CD8-positive, alpha-beta memory T cell (primary cell): Measurements from ENCODE around the gene UBR1. TPM values are rescaled to one million over a fixed set of nuclear protein-coding genes. Genes with fewer than 3 reads are reported as not detected.
A peak's percentile ranks its signal among the peaks of the same experiment; 100 is the strongest.

Source experiments
- CTCF ChIA-PET: fragments of 350-600 bp; sonication (Branson Sonifier 250); formaldehyde crosslinking; loops from one replicate; lab custom pipeline; 2021; ENCODE audit warnings: antibody characterized with exemption; lab: Charles Lee
- POLR2A ChIA-PET: fragments of 350-600 bp; sonication (Branson Sonifier 250); formaldehyde crosslinking; loops from one replicate; lab custom pipeline; 2021; ENCODE audit warnings: antibody characterized with exemption; lab: Charles Lee
- DNase-seq, 5 donors: peaks; one replicate each; pipeline versions ENCODE4 v3.0.0 to v3.0.0-alpha.2; 2020 to 2022; ENCODE audit warnings: mixed read lengths in 1 of 5
- H3K27ac ChIP-seq: one replicate; pipeline ENCODE4 v1.7.0; 2013; ENCODE audit warnings: low read depth, mild to moderate bottlenecking, low read length, moderate library complexity
- H3K27me3 ChIP-seq: 2 replicates; pipeline ENCODE4 v1.7.0; 2013; ENCODE audit warnings: low read length, mild to moderate bottlenecking; ENCODE audit not compliant: insufficient read depth, poor library complexity, severe bottlenecking
- H3K36me3 ChIP-seq: 2 replicates; pipeline ENCODE4 v1.7.0; 2013; ENCODE audit warnings: mild to moderate bottlenecking, low read length, moderate library complexity; ENCODE audit not compliant: insufficient read depth
- H3K4me1 ChIP-seq: 2 replicates; pipeline ENCODE4 v1.7.0; 2013; ENCODE audit warnings: mild to moderate bottlenecking, low read length, moderate library complexity; ENCODE audit not compliant: insufficient read depth
- H3K4me3 ChIP-seq: 2 replicates; pipeline ENCODE4 v1.7.0; 2013; ENCODE audit warnings: mild to moderate bottlenecking, low read length
- H3K9me3 ChIP-seq: 2 replicates; pipeline ENCODE4 v1.7.0; 2013; ENCODE audit warnings: mild to moderate bottlenecking, low read length
- H3K27ac Mint-ChIP-seq, 8 donors: one replicate each; pipeline ENCODE4 v1.8.0; 2020 to 2021; ENCODE audit warnings: mixed read lengths in 8 of 8, mild to moderate bottlenecking in 6 of 8, inconsistent platforms in 3 of 8, moderate library complexity in 3 of 8
- H3K27me3 Mint-ChIP-seq, 2 donors: one replicate each; pipeline ENCODE4 v1.8.0; 2020 to 2021; ENCODE audit warnings: mixed read lengths in 2 of 2, mild to moderate bottlenecking in 1 of 2, moderate library complexity in 1 of 2
- H3K36me3 Mint-ChIP-seq, 3 donors: one replicate each; pipeline ENCODE4 v1.8.0; 2020 to 2021; ENCODE audit warnings: mixed read lengths in 3 of 3, inconsistent platforms in 1 of 3, mild to moderate bottlenecking in 1 of 3
- H3K4me1 Mint-ChIP-seq, 3 donors: one replicate each; pipeline ENCODE4 v1.8.0; 2020 to 2021; ENCODE audit warnings: mixed read lengths in 3 of 3, inconsistent platforms in 1 of 3, mild to moderate bottlenecking in 1 of 3
- H3K4me3 Mint-ChIP-seq, 7 donors: one replicate each; pipeline ENCODE4 v1.8.0; 2020 to 2021; ENCODE audit warnings: mixed read lengths in 7 of 7, mild to moderate bottlenecking in 6 of 7, moderate library complexity in 4 of 7, inconsistent platforms in 2 of 7
- H3K9me3 Mint-ChIP-seq, 5 donors: one replicate each; pipeline ENCODE4 v1.8.0; 2020 to 2022; ENCODE audit warnings: mixed read lengths in 5 of 5, mild to moderate bottlenecking in 3 of 5, moderate library complexity in 2 of 5, inconsistent platforms in 1 of 5
- polyA plus RNA-seq: library from polyadenylated mRNA; unstranded; fragments of 300-500 nt; fragmentation: Illumina TruSeq; gene quantifications from one replicate; pipeline ENCODE4 v1.2.3, GENCODE V29; 2021
- total RNA-seq, 2 experiments: library from RNA; stranded (reverse); gene quantifications; one replicate each; pipeline ENCODE4 v1.2.3, GENCODE V29; 2021

Gene UBR1
- total and polyA plus RNA-seq, 3 experiments from 2014 or later = 15.4 to 29.7 (median 28.6) TPM

DNA sequence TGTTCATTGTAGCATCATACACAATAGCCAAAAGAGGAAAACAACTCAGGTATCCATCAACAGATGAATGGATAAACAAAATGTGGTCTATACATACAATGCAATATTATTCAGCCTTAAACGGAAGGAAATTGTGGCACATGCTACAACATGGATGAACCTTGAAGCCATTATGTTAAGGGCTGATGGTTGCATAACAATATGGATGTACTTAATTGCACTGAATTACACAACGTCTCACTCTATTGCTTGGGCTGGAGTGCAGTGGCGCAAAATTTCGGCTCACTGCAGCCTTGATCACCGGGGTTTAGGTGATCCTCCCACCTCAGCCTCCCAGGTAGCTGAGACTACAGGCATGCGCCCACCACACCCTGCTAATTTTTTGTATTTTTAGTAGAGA is 20.5 kb upstream of the UBR1 start:
- Mint-ChIP-seq H3K36me3 (peaks cover 0 to 12% (median 1%) of the 10 kb centered on the region in 3 donors), H3K9me3 (peaks cover 2 to 5% (median 4%) of the 10 kb centered on the region in 5 donors), H3K4me3 (no peak overlapping the region), H3K27ac (no peak overlapping the region), H3K27me3 (peaks cover 5 to 6% of the 10 kb centered on the region in 2 donors), H3K4me1 (peaks cover 15 to 24% (median 17%) of the 10 kb centered on the region in 3 donors)
- no peaks in the 10 kb centered on the region for H3K9me3 ChIP-seq
- no peak for DNase-seq
- peaks cover 8% of the 10 kb centered on the region for H3K4me1 ChIP-seq
- no peaks in the 10 kb centered on the region for H3K27me3 ChIP-seq
- ChIA-PET POLR2A (no interaction called here), CTCF (no interaction called here)
- no peak overlapping the region for H3K27ac ChIP-seq
- H3K36me3 ChIP-seq = no peaks in the 10 kb centered on the region
- no peak overlapping the region for H3K4me3 ChIP-seq

DNA sequence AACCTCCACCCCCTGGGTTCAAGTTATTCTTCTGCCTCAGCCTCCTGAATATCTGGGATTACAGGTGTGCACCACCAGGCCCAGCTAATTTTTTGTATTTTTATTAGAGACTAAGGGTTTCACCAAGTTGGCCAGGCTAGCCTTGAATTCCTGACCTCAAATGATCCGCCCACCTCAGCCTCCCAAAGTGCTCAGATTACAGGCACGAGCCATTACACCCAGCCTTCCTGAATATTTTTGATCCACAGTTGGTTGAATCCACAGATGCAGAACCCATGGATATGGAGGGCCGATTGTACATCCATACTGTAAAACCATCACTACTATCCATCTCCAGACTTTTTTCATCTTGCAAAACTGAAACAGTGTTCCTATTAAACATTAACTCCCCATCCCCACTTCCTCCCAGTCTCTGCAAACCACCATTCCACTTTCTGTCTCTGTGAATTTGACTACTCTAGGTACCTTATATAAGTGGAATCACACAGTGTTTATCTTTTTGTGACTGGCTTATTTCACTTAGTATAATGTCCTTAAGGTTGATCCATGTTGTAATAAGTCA is 19.3 kb upstream of the UBR1 start:
- Histone ChIP-seq H3K4me1 (peaks cover 8% of the 10 kb centered on the region), H3K9me3 (no peaks in the 10 kb centered on the region), H3K27me3 (no peaks in the 10 kb centered on the region), H3K27ac (no peak overlapping the region), H3K4me3 (no peak overlapping the region), H3K36me3 (no peaks in the 10 kb centered on the region)
- CTCF ChIA-PET = no interaction called here
- peaks cover 2 to 5% (median 4%) of the 10 kb centered on the region in 5 donors for H3K9me3 Mint-ChIP-seq
- peak overlapping the region in 1 of 8 donors; percentile 40 for H3K27ac Mint-ChIP-seq
- no peak for DNase-seq
- peaks cover 15 to 24% (median 17%) of the 10 kb centered on the region in 3 donors for H3K4me1 Mint-ChIP-seq
- no peak overlapping the region for H3K4me3 Mint-ChIP-seq
- H3K27me3 Mint-ChIP-seq = peaks cover 5 to 6% of the 10 kb centered on the region in 2 donors
- peaks cover 0 to 12% (median 1%) of the 10 kb centered on the region in 3 donors for H3K36me3 Mint-ChIP-seq
- POLR2A ChIA-PET = no interaction called here

DNA sequence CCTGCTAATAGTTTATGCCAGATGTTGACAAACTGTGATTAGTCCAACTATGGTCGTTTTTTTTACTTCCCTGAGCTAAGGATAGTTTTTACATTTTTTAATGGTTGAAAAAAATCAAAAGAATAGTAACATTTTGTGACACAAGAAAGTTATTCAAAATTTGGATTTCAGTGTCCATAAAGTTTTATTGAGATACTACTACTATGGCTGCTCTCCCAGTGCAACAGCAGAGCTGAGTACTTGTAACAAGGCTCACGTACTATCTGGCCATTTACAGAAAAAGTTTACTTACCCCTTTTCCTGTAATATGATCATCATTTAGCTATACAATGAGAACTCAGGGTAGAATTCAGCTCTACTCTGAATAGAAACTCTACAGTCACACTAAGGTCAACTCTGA is 16.0 kb upstream of the UBR1 start:
- peak overlapping the region in 6 of 7 donors; percentile 87 to 97 (median 92) for H3K4me3 Mint-ChIP-seq
- H3K36me3 Mint-ChIP-seq = peaks cover 0 to 1% (median 0%) of the 10 kb centered on the region in 3 donors
- peak overlapping the region in 5 of 8 donors; percentile 79 to 99 (median 82) for H3K27ac Mint-ChIP-seq
- Histone ChIP-seq H3K9me3 (no peaks in the 10 kb centered on the region), H3K4me3 (no peak overlapping the region), H3K27me3 (no peaks in the 10 kb centered on the region), H3K4me1 (peaks cover 8% of the 10 kb centered on the region), H3K27ac (no peak overlapping the region), H3K36me3 (no peaks in the 10 kb centered on the region)
- POLR2A ChIA-PET = interaction anchor here (1.2 to 1.7 kb wide), 2 partner anchors 16 to 64 kb away, joined by 3 to 6 read pairs; partner anchors contain the start of gene UBR1
- H3K9me3 Mint-ChIP-seq = no peaks in the 10 kb centered on the region
- peaks cover 15 to 24% (median 17%) of the 10 kb centered on the region in 3 donors for H3K4me1 Mint-ChIP-seq
- CTCF ChIA-PET = interaction anchor here (1.1 kb wide), 1 partner anchor 16 kb away, joined by 3 read pairs; the partner anchor contains the start of gene UBR1
- peaks cover 0 to 3% of the 10 kb centered on the region in 2 donors for H3K27me3 Mint-ChIP-seq
- DNase-seq = no peak

DNA sequence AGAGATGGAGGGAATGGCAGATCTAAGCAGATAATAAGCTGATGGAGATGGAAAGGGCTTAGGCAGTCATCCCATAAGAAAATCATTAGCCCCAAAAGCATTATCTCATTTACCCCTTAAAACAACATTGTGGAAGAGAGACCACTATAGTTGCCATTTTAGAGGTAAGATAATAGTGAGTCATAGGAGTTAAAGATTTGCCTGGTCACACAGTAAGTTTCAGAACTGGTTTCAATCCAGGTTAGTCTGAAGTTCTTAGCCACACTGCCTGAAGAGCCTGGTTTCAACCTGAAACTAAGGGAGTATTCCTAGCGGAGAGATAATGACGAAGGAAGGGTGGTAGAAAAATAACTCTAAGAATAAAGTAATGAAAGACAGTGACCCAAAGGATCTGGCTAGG is 13.0 kb upstream of the UBR1 start:
- Mint-ChIP-seq H3K9me3 (no peaks in the 10 kb centered on the region), H3K4me1 (peaks cover 15 to 20% (median 15%) of the 10 kb centered on the region in 3 donors), H3K27ac (peak overlapping the region in 3 of 8 donors; percentile 11 to 27 (median 27)), H3K36me3 (peaks cover 0 to 1% (median 0%) of the 10 kb centered on the region in 3 donors), H3K27me3 (peaks cover 0 to 6% of the 10 kb centered on the region in 2 donors), H3K4me3 (no peak overlapping the region)
- peaks cover 8% of the 10 kb centered on the region for H3K4me1 ChIP-seq
- no peaks in the 10 kb centered on the region for H3K9me3 ChIP-seq
- POLR2A ChIA-PET = interaction anchor here (0.6 kb wide), 1 partner anchor 14 kb away, joined by 3 read pairs; no protein-coding TSS in a partner anchor
- no peak overlapping the region for H3K27ac ChIP-seq
- no peaks in the 10 kb centered on the region for H3K36me3 ChIP-seq
- no peak overlapping the region for H3K4me3 ChIP-seq
- CTCF ChIA-PET = no interaction called here
- DNase-seq = no peak
- H3K27me3 ChIP-seq = no peaks in the 10 kb centered on the region

DNA sequence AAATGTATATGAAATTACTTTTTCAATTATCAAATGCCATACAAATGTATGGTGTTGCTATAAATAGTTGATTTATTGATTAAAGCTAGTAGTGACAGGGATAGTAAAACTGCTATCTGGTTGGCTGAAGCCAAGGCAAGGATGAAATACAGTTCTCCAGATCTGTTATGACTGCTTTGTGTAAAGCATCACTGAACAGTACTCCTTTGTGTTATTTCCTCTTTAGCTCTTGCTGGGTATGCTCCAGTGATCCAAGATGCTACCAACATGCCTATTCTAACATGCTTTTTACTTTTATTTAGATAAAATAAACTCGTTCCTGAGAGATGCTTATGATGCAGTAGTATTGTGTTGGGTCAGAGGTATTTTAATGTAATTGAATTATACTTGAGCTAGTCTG is 12.4 kb upstream of the UBR1 start:
- Histone ChIP-seq H3K27me3 (no peaks in the 10 kb centered on the region), H3K36me3 (no peaks in the 10 kb centered on the region), H3K4me3 (no peak overlapping the region), H3K4me1 (peaks cover 8% of the 10 kb centered on the region), H3K9me3 (no peaks in the 10 kb centered on the region), H3K27ac (no peak overlapping the region)
- Mint-ChIP-seq H3K27ac (no peak overlapping the region), H3K4me3 (no peak overlapping the region), H3K4me1 (peaks cover 12 to 15% (median 13%) of the 10 kb centered on the region in 3 donors), H3K27me3 (peaks cover 0 to 6% of the 10 kb centered on the region in 2 donors), H3K36me3 (peaks cover 0 to 1% (median 0%) of the 10 kb centered on the region in 3 donors), H3K9me3 (no peaks in the 10 kb centered on the region)
- CTCF ChIA-PET = no interaction called here
- DNase-seq = no peak
- POLR2A ChIA-PET = interaction anchor here (0.6 kb wide), 1 partner anchor 15 kb away, joined by 3 read pairs; no protein-coding TSS in a partner anchor

DNA sequence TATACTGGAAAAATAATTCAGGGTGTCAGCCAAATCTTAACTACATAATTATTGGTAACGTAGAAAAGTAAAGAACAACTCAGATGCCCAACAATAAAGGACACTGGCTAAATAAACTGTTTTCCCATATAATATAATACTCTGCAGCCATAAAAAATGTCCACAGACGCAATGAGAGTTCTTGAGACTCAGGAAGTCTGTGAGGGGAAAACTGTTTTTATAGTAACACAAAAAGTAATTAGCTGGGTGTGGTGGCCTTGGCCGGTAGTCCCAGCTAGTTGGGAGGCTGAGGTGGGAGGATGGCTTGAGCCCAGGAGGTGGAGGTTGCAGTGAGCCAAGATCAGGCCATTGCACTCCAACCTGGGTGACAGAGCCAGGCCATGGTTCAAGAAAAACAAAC is 5.5 kb upstream of the UBR1 start:
- Histone ChIP-seq H3K4me1 (peaks cover 5% of the 10 kb centered on the region), H3K27ac (no peak overlapping the region), H3K27me3 (no peaks in the 10 kb centered on the region), H3K9me3 (no peaks in the 10 kb centered on the region), H3K36me3 (no peaks in the 10 kb centered on the region), H3K4me3 (no peak overlapping the region)
- Mint-ChIP-seq H3K27ac (no peak overlapping the region), H3K4me1 (peaks cover 3 to 7% (median 4%) of the 10 kb centered on the region in 3 donors), H3K36me3 (no peaks in the 10 kb centered on the region), H3K9me3 (no peaks in the 10 kb centered on the region), H3K27me3 (peaks cover 0 to 14% of the 10 kb centered on the region in 2 donors), H3K4me3 (no peak overlapping the region)
- POLR2A ChIA-PET = no interaction called here
- CTCF ChIA-PET = no interaction called here
- no peak for DNase-seq

DNA sequence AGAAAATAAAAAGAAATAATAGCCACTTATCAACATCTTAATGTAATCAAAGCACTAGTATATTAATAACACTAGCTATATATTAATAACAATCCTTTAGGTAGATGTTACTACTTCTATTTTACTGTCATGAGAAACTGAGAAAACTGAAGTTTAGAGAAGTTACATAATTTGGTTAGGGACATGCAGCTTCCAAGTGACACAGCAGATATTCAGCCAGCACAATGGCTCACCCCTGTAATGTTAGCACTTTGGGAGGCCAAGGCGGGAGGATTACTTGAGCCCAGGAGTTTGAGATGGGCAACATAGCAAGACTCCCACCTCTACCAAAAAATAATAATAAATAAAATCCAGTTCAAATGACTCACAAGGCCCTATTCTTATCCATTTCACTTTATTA is 1.9 kb upstream of the UBR1 start:
- ChIA-PET POLR2A (no interaction called here), CTCF (interaction anchor here (2.2 kb wide), 1 partner anchor 78 kb away, joined by 5 read pairs; the partner anchor contains the start of gene CCNDBP1)
- H3K4me3 ChIP-seq = no peak overlapping the region
- H3K27ac ChIP-seq = no peak overlapping the region
- H3K4me1 ChIP-seq = peaks cover 31% of the 10 kb centered on the region
- Mint-ChIP-seq H3K36me3 (peaks cover 0 to 15% (median 4%) of the 10 kb centered on the region in 3 donors), H3K27me3 (peaks cover 3 to 9% of the 10 kb centered on the region in 2 donors), H3K4me1 (peaks cover 32 to 41% (median 38%) of the 10 kb centered on the region in 3 donors), H3K27ac (no peak overlapping the region), H3K4me3 (no peak overlapping the region), H3K9me3 (no peaks in the 10 kb centered on the region)
- no peaks in the 10 kb centered on the region for H3K9me3 ChIP-seq
- no peak for DNase-seq
- no peaks in the 10 kb centered on the region for H3K27me3 ChIP-seq
- no peaks in the 10 kb centered on the region for H3K36me3 ChIP-seq

DNA sequence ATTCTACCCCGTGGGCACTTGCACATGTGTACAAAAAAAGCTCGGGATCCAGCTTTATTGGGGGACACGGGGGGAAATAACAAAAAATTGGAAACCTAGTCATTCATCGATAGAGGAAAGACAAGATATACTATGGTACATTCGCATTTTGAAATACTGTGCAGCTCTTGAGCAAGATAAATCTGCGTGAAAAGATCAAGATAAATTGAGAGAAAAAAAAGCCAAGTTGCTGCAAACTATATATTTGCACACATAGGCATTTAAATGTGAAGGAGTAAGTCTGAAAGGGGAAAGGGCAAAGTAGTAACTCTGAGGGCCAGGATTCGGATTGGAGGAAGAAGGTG is 620 bp upstream of the UBR1 start:
- DNase-seq = no peak
- H3K4me1 ChIP-seq = peaks cover 31% of the 10 kb centered on the region
- H3K36me3 Mint-ChIP-seq = peaks cover 0 to 24% (median 7%) of the 10 kb centered on the region in 3 donors
- H3K4me3 ChIP-seq = peak overlapping the region; percentile 84
- POLR2A ChIA-PET = interaction anchor here (0.7 to 1.1 kb wide), 3 partner anchors 16 to 25 kb away, joined by 3 to 6 read pairs (median 3); no protein-coding TSS in a partner anchor
- CTCF ChIA-PET = interaction anchor here (0.6 to 2.2 kb wide), 3 partner anchors 8 to 79 kb away, joined by 3 to 5 read pairs (median 3); partner anchors contain the start of gene CCNDBP1
- H3K27ac ChIP-seq = peak overlapping the region; percentile 93
- no peaks in the 10 kb centered on the region for H3K9me3 ChIP-seq
- H3K4me3 Mint-ChIP-seq = peak overlapping the region; percentile 83 to 99 (median 95)
- H3K9me3 Mint-ChIP-seq = no peaks in the 10 kb centered on the region
- H3K4me1 Mint-ChIP-seq = peaks cover 40 to 51% (median 48%) of the 10 kb centered on the region in 3 donors
- H3K27me3 Mint-ChIP-seq = peaks cover 4% of the 10 kb centered on the region in 2 donors
- H3K27ac Mint-ChIP-seq = peak overlapping the region; percentile 95 to 99 (median 99)
- H3K36me3 ChIP-seq = peaks cover 4% of the 10 kb centered on the region
- no peaks in the 10 kb centered on the region for H3K27me3 ChIP-seq
